ENCODE results near the gene HERPUD1.
"Not testable (repeated sequence)": the region's sequence is repeated elsewhere in the genome, so short reads cannot be mapped to it uniquely, and the experiment has no call there.

Gene HERPUD1

GRCh38 chr16:56931892-56932720 is at the start of gene HERPUD1:
Gene HERPUD1, plus strand, starts transcription at chr16:56932142. Its CDS starts 103 bp downstream, at chr16:56932245.
- peak; percentile 90 for DNase-seq

DNA sequence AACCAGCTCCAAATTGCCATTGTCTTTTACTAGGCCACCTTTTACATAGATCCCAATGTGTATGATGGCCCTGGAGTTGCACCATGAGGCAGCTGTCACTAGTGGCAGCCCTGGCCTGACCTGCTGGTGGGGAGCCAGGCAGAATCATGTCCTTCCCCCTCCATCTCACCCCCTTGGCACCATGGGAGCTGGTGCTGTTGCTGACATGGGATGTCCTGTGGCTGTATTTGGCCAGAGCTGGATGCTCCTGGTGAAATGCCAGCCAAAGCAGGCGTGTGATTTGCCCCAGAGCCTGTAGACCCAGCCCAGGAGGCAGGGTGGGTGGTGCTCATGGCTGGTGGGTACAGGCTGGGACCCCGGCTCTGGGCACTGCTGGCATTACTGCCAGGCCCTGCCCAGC is 48.4 kb upstream of the HERPUD1 start:
- DNase-seq = no peak

DNA sequence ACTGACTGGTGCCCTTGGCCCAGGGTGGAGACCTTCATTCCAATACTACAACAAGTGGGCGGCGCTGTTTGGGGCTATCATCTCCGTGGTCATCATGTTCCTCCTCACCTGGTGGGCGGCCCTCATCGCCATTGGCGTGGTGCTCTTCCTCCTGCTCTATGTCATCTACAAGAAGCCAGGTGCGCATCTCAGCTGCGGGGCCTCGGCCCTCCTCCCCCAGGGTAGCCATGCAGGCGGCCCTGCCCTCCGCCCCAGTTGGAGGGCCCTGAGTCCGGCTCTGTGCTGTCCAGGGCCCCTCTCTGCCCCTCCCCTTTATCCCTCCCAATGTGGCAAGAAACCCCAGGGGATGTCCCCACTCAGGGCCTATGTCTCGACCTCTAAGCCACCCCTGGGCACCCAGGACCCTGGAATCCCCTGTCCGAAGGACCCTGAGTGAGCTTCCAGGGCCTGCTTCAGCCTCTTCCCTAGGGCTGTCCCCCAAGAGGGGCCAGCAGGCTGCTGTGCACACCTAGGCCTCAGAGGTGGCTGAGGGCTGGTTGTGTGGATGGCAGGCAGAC is 47.8 kb upstream of the HERPUD1 start:
- no peak for DNase-seq

DNA sequence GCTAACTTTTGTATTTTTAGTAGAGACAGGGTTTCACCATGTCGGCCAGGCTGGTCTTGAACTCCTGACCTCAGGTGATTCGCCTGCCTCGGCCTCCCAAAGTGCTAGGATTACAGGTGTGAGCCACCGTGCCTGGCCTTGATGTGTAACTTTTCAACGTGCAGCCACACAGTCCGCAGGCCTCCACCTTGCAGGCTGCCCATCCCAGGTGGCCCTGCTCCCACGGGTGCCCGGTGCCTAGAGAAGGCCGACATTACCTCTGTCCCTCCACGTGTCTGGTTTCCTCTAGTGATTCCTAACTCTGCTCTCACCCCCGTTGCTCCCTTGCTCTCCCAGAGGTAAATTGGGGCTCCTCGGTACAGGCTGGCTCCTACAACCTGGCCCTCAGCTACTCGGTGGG is 47.0 kb upstream of the HERPUD1 start:
- not testable (repeated sequence) for DNase-seq

GRCh38 chr16:56885446-56886162 is 46.3 kb upstream of the HERPUD1 start:
- DNase-seq = no peak

- no peak for DNase-seq
Observed at GRCh38 chr16:56886296-56886695, 45.6 kb upstream of the HERPUD1 start.

- no peak for DNase-seq
Observed at GRCh38 chr16:56886826-56887225, 45.1 kb upstream of the HERPUD1 start.

GRCh38 chr16:56888806-56889205 is 43.1 kb upstream of the HERPUD1 start:
- DNase-seq = no peak

DNA sequence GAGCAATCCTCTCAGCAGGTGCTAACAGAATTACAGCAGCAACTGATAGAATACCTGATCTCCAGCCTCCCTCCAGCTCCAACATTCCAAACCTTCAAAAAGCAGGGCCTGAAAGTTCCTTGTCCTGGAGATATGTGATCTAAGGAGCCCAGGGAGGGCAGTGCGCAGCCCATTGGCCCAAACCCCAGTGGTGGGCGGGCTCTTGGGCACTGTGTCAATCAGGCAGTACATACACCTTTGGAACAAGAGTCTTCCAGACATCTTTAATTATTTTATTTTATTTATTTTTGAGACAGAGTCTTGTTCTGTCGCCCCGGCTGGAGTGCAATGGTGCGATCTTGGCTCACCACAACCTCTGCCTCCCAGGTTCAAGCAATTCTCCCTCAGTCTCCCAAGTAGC is 42.7 kb upstream of the HERPUD1 start:
- no peak for DNase-seq

GRCh38 chr16:56891685-56892084 is 40.3 kb upstream of the HERPUD1 start:
- no peak for DNase-seq

DNA sequence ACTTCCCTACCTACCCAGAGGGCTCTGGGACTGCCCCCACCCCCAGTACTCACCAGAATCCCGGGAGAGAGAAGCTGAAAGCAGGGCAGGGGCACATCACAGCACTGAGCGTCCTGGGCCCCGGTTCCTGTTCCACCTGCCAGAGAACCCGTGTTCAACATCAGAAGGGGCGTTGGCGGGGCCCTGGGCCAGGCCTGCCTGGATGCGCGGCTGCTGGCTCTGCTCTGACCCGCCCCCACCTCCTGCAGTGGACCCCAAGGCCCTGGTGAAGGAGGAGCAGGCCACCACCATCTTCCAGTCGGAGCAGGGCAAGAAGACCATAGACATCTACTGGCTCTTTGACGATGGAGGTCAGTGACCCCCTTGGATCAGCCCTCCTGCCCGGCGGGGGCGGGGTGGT is 39.2 kb upstream of the HERPUD1 start:
- DNase-seq = no peak

GRCh38 chr16:56894331-56894917 is 37.5 kb upstream of the HERPUD1 start:
- DNase-seq = no peak

DNA sequence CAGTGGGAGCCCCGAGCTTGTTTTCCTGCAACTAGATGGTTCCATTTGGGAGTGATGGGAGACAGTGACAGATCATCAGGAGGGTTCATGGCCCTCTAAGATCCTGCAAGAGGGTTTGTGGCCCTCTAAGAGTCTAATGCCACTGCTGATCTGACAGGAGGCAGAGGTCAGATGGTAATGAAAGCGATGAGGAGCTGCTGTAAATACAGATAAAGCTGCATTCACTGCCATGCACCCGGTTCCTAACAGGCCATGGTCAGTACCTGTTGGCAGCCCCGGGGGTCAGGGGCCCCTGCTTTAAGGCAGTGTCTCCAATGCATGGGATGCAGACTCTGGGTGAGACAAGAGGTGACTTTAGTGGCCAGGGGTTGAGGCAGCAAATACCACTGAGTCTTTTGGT is 36.1 kb upstream of the HERPUD1 start:
- DNase-seq = no peak

- DNase-seq = no peak
Observed at GRCh38 chr16:56896244-56896643, 35.7 kb upstream of the HERPUD1 start.

GRCh38 chr16:56897026-56897799 is 34.7 kb upstream of the HERPUD1 start:
- no peak for DNase-seq

GRCh38 chr16:56898847-56899246 is 33.1 kb upstream of the HERPUD1 start:
- no peak for DNase-seq

- no peak for DNase-seq
Observed at GRCh38 chr16:56903866-56904265, 28.1 kb upstream of the HERPUD1 start.

DNA sequence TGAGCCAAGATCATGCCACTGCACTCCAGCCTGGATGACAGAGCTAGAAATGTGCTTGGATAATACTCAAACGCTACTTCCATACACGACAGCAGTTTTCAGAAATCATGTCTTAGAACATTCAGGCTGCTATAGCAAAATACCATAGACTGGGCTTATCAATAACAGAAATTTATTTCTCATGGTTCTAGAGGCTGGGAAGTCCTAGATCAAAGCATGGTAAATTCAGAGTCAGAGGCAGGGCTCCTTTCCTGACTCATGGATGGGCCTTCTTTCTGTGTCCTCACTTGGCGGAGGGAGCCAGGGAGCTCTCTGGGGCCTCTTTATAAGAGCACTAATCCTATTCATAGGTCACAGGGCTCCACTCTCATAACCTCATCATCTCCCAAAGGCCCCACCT is 24.5 kb upstream of the HERPUD1 start:
- no peak for DNase-seq

DNA sequence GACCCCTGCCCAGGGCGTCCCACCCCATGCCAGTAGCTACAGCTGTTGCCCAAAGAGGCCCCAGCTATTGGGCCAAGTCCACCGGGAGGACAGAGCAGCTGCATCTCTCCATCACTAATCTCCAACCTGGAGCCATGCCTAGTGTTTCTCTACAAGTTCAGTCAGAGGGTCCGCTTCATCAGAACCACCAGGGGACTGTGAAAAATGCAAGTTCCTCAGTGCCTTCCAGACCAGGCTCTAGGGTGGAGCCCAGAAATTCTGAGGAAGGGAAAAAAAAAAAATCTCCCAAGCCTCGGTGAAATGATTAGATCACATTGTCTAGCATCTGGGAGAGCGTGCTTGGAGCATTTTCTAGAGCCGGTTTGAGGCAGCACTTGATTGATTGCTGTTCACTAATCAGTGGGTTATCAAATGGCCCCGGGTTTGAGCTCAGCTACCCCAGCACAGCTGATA is 22.4 kb upstream of the HERPUD1 start:
- DNase-seq = no peak

DNA sequence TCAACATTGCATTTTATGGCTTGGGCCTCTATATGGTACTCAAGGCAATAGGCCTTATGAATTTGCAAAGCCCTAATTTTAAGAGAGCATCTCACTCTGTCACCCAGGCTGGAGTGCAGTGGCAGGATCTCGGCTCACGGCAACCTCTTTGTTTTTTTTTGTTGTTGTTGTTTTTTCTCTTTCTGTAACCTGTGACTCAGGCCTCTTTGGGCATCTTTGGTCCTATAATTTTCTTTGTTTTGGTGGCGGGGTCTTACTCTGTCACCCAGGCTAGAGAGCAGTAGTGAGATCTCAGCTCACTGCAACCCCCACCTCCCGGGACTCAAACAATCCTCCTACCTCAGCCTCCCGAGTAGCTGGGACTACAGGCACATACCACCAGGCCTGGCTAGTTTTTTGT is 21.8 kb upstream of the HERPUD1 start:
- DNase-seq = no peak

GRCh38 chr16:56910654-56911539 is 21.0 kb upstream of the HERPUD1 start:
- DNase-seq = no peak
